H1 (cell line): Measurements from ENCODE around the gene CKM. TPM values are rescaled to one million over a fixed set of nuclear protein-coding genes. Genes with fewer than 3 reads are reported as not detected.
"Not testable (repeated sequence)": the region's sequence is repeated elsewhere in the genome, so short reads cannot be mapped to it uniquely, and the experiment has no call there.

Experiments
- CTCF ChIA-PET: fragments of 300-600 bp; sonication (Branson Sonifier 250); formaldehyde crosslinking; loops from one replicate; lab custom pipeline; 2021; ENCODE audit not compliant: partially characterized antibody; lab: Charles Lee
- POLR2A ChIA-PET: fragments of 300-600 bp; sonication (Branson Sonifier 250); formaldehyde crosslinking; loops from one replicate; lab custom pipeline; 2021; ENCODE audit warnings: inconsistent platforms; ENCODE audit not compliant: partially characterized antibody; lab: Charles Lee
- DNase-seq, 2 experiments: peaks; one replicate each; pipeline versions ENCODE4 v3.0.0 to v3.0.0-alpha.2; 2010 to 2022; ENCODE audit warnings: low spot score in 2 of 2, low read depth in 1 of 2, mixed read lengths in 1 of 2
- FAIRE-seq: peaks from 2 replicates; lab custom pipeline; 2011; peaks lifted over from hg19 to GRCh38; lab: Jason Lieb, UNC
- H2AFZ ChIP-seq: 2 replicates; pipeline ENCODE4 v1.8.1; 2012; ENCODE audit warnings: low read length, inconsistent platforms
- H2AK5ac ChIP-seq: 2 replicates; pipeline ENCODE4 v1.6.1; 2013; ENCODE audit warnings: low read depth, low read length
- H2BK120ac ChIP-seq: replicated peaks from 2 replicates; pipeline ENCODE3; 2013; ENCODE audit warnings: low read depth, low read length, inconsistent platforms
- H2BK12ac ChIP-seq: 2 replicates; pipeline ENCODE4 v1.6.1; 2013; ENCODE audit warnings: low read depth, low read length
- H2BK15ac ChIP-seq: 2 replicates; pipeline ENCODE4 v1.6.1; 2013; ENCODE audit warnings: low read length
- H2BK20ac ChIP-seq: 2 replicates; pipeline ENCODE4 v1.6.1; 2013; ENCODE audit warnings: low read length
- H2BK5ac ChIP-seq: 2 replicates; pipeline ENCODE4 v1.6.1; 2013; ENCODE audit warnings: low read depth, low read length
- H3K14ac ChIP-seq: 2 replicates; pipeline ENCODE4 v1.6.1; 2013; ENCODE audit warnings: inconsistent platforms; ENCODE audit not compliant: insufficient read length
- H3K18ac ChIP-seq: 2 replicates; pipeline ENCODE4 v1.6.1; 2013; ENCODE audit warnings: low read length; ENCODE audit errors: extremely low read depth
- H3K23ac ChIP-seq: 2 replicates; pipeline ENCODE4 v1.6.1; 2013; ENCODE audit warnings: inconsistent platforms; ENCODE audit not compliant: insufficient read length
- H3K23me2 ChIP-seq: 2 replicates; pipeline ENCODE4 v1.6.1; 2013; ENCODE audit warnings: low read depth, low read length
- H3K27ac ChIP-seq: 2 replicates; pipeline ENCODE4 v1.6.1; 2011; ENCODE audit warnings: low read depth, low read length, inconsistent platforms
- H3K27me3 ChIP-seq, 4 experiments: replicated peaks in 1 of 4; 1 replicate in 1 of 4; 2 replicates in 3 of 4; pipeline versions ENCODE4 v1.6.1 to v1.8.1; 2011 to 2013; ENCODE audit warnings: low read length in 3 of 4, mild to moderate bottlenecking in 3 of 4, inconsistent platforms in 2 of 4, mixed read lengths in 2 of 4, moderate library complexity in 1 of 4; ENCODE audit not compliant: control insufficient read depth in 3 of 4, insufficient read depth in 3 of 4; ENCODE audit errors: extremely low read depth in 1 of 4
- H3K36me3 ChIP-seq, 4 experiments: 2 replicates each; pipeline versions ENCODE4 v1.6.1 to v1.8.1; 2011 to 2013; ENCODE audit warnings: mild to moderate bottlenecking in 4 of 4, low read length in 3 of 4, moderate library complexity in 2 of 4, control low read depth in 1 of 4, inconsistent platforms in 1 of 4; ENCODE audit not compliant: insufficient read depth in 4 of 4, control insufficient read depth in 2 of 4
- H3K4ac ChIP-seq: replicated peaks from 2 replicates; pipeline ENCODE3; 2013; ENCODE audit warnings: low read length, low read depth, mixed read lengths, inconsistent platforms; ENCODE audit not compliant: insufficient read length
- H3K4me1 ChIP-seq, 4 experiments: replicated peaks in 1 of 4; 1 replicate in 1 of 4; 2 replicates in 3 of 4; pipeline versions ENCODE4 v1.6.1 to v1.8.1; 2011 to 2013; ENCODE audit warnings: low read length in 3 of 4, inconsistent platforms in 2 of 4, mixed read lengths in 1 of 4; ENCODE audit not compliant: insufficient read depth in 4 of 4, control insufficient read depth in 3 of 4
- H3K4me2 ChIP-seq, 2 experiments: 2 replicates each; pipeline versions ENCODE4 v1.6.1 to v1.8.1; 2011 to 2013; ENCODE audit warnings: low read depth in 2 of 2, low read length in 2 of 2, control low read depth in 1 of 2, inconsistent platforms in 1 of 2, mild to moderate bottlenecking in 1 of 2; ENCODE audit not compliant: insufficient read depth in 1 of 2
- H3K4me3 ChIP-seq, 4 experiments: fragments of 200-600, 300-600 bp in 1 of 4; sonication (generic), shearing (Covaris generic), sonication (Bioruptor Twin) in 1 of 4; 2 replicates each; pipeline versions ENCODE4 v1.5.1 to v1.8.1; 2011 to 2016; ENCODE audit warnings: low read length in 4 of 4, low read depth in 3 of 4, control low read depth in 2 of 4, inconsistent platforms in 2 of 4, mild to moderate bottlenecking in 2 of 4, mixed read lengths in 1 of 4, moderate library complexity in 1 of 4; ENCODE audit not compliant: insufficient read depth in 2 of 4; ENCODE audit errors: extremely low read depth in 1 of 4
- H3K56ac ChIP-seq: replicated peaks from 2 replicates; pipeline ENCODE3; 2013; ENCODE audit warnings: low read depth, mild to moderate bottlenecking, mixed read lengths, low read length, inconsistent platforms; ENCODE audit not compliant: insufficient read length
- H3K79me1 ChIP-seq: 2 replicates; pipeline ENCODE4 v1.6.1; 2013; ENCODE audit warnings: low read depth, low read length, control low read depth
- H3K79me2 ChIP-seq, 2 experiments: 2 replicates each; pipeline versions ENCODE4 v1.6.1 to v1.8.1; 2012 to 2013; ENCODE audit warnings: low read length in 2 of 2, mild to moderate bottlenecking in 2 of 2, inconsistent platforms in 1 of 2; ENCODE audit not compliant: insufficient read depth in 2 of 2, control insufficient read depth in 1 of 2
- H3K9ac ChIP-seq, 4 experiments: replicated peaks in 1 of 4; 1 replicate in 1 of 4; 2 replicates in 3 of 4; pipeline versions ENCODE4 v1.6.1 to v1.8.1; 2011 to 2013; ENCODE audit warnings: low read depth in 3 of 4, low read length in 3 of 4, control low read depth in 2 of 4, mild to moderate bottlenecking in 2 of 4, moderate library complexity in 2 of 4, inconsistent platforms in 1 of 4; ENCODE audit errors: extremely low read depth in 1 of 4
- H3K9me3 ChIP-seq, 2 experiments: 2 replicates each; pipeline versions ENCODE4 v1.6.1 to v1.8.1; 2012 to 2013; ENCODE audit warnings: mild to moderate bottlenecking in 2 of 2, moderate library complexity in 2 of 2, control low read depth in 1 of 2, inconsistent platforms in 1 of 2, low read depth in 1 of 2, low read length in 1 of 2, mixed read lengths in 1 of 2; ENCODE audit not compliant: insufficient read depth in 2 of 2
- H4K20me1 ChIP-seq, 2 experiments: replicated peaks in 1 of 2; 2 replicates each; pipeline versions ENCODE3 to v1.8.1; 2011 to 2013; ENCODE audit warnings: inconsistent platforms in 2 of 2, low read length in 2 of 2, mild to moderate bottlenecking in 1 of 2; ENCODE audit not compliant: insufficient read depth in 2 of 2, control insufficient read depth in 1 of 2
- H4K5ac ChIP-seq: 2 replicates; pipeline ENCODE4 v1.6.1; 2013; ENCODE audit warnings: low read length, low read depth, mixed read lengths, inconsistent platforms; ENCODE audit not compliant: insufficient read length
- H4K8ac ChIP-seq: 2 replicates; pipeline ENCODE4 v1.8.0; 2013; ENCODE audit warnings: mild to moderate bottlenecking, moderate library complexity, low read length, inconsistent platforms; ENCODE audit not compliant: insufficient read depth; ENCODE audit errors: extremely low read depth
- H4K91ac ChIP-seq: replicated peaks from 2 replicates; pipeline ENCODE3; 2013; ENCODE audit warnings: low read length, mixed read lengths, inconsistent platforms; ENCODE audit not compliant: insufficient read length
- EP300 ChIP-seq, 2 experiments: IDR thresholded peaks; 1 replicate in 1 of 2; 2 replicates in 1 of 2; pipeline ENCODE4 v1.6.1; 2011 to 2012; ENCODE audit warnings: low read depth in 2 of 2, low read length in 2 of 2, mild to moderate bottlenecking in 2 of 2, borderline replicate concordance in 1 of 2, inconsistent platforms in 1 of 2, moderate library complexity in 1 of 2
- WGBS, 2 experiments: shearing (Covaris generic) in 1 of 2; methylation state at CpG; one replicate each; pipeline versions ENCODE4 v1.1.6 to v1.1.7; 2013 to 2015; ENCODE audit warnings: low lambda C conversion rate in 2 of 2, mixed read lengths in 2 of 2, inconsistent platforms in 1 of 2, low coverage in 1 of 2, missing lambda C conversion rate in 1 of 2; ENCODE audit not compliant: insufficient replicate concordance in 2 of 2, insufficient coverage in 1 of 2, insufficient read length in 1 of 2; ENCODE audit errors: extremely low coverage in 1 of 2, missing lambda C conversion rate in 1 of 2; 5-methylcytosine and 5-hydroxymethylcytosine counted together
- polyA plus RNA-seq, 7 experiments: library from polyadenylated mRNA; depleted of rRNA in 3 of 7; stranded (reverse) in 5 of 7; unstranded in 2 of 7; fragments of >200 nt in 5 of 7; fragments of 200-250 nt in 2 of 7; gene quantifications; 1 replicate in 5 of 7; 2 replicates in 1 of 7; 4 replicates in 1 of 7; pipeline versions ENCODE4 v1.2.1 to v1.2.3, GENCODE V29; 2011 to 2013; ENCODE audit warnings: missing spikeins in 2 of 7, mixed read lengths in 2 of 7
- total RNA-seq: library from RNA; stranded (reverse); fragmentation: NEBNext Ultra II Directional; extraction: Animal tissue kit (Norgen Biotek cat#: 25700); gene quantifications from 2 replicates; pipeline ENCODE4 v1.2.1, GENCODE V29; 2021

Gene CKM
- total and polyA plus RNA-seq, 2 of the 8 experiments (the other 6 are each of a cell fraction or from before 2014, with no cell fraction given), result 0.08 TPM; not detected in 1

DNA sequence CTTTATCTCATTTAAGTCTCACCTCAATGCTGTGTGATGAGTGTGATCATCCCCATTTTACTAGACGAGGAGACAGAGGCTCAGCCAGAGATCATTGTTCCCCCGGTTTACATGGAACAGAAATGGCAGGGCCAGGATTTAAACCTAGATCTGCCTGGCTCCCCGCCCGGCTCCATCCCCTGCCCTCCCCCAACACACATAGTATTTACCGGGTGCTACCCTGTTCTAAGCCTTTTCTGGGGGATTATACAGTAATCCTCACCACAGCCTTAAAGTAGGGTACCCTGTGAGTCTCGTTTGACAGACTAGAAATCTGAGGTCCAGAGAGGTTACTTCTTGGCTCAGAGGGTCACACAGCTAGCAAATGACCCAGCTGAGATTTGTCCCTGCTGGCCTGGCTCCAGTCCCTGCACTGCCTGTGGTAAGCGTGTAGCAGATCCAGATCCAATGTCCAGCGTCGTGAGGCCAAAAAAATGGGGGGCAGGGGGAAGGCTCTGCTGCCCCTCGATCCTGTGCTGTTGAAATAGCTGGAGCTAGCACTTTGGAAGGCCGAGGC is 14.1 kb upstream of the CKM start (continued):
- TF ChIP-seq EP300 (IDR thresholded peaks at IDR 0.05; ENCODE audit: borderline replicate concordance in 1 of 2, low read depth in 2 of 2, low read length in 2 of 2), result no peak
- TF ChIP-seq, all 59 proteins: peak for 0

DNA sequence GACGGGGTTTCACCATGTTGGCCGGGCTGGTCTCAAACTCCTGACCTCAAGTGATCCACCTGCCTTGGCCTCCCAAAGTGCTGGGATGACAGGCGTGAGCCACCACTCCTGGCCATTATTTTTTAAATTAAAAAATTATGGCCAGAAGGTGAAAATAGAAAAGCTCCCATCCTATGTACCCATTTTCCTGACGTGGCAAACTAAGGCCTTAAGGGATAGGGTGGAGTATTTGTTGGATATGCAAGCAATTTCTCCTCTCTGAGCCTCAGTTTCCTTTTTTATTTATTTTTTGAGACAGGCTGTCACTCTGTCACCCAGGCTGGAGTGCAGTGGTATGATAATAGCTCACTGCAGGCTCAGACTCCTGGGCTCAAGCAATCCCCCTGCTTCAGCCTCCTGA is 12.2 kb upstream of the CKM start:
- H3K14ac ChIP-seq, H2BK120ac ChIP-seq, H2AFZ ChIP-seq, H3K9me3 ChIP-seq, H4K8ac ChIP-seq, H3K79me2 ChIP-seq, H3K36me3 ChIP-seq, DNase-seq, H3K23me2 ChIP-seq, H2BK15ac ChIP-seq, H3K27me3 ChIP-seq, H4K91ac ChIP-seq, H2BK5ac ChIP-seq, H4K5ac ChIP-seq, H3K4me2 ChIP-seq, H2AK5ac ChIP-seq, H3K23ac ChIP-seq, FAIRE-seq, H2BK20ac ChIP-seq, H4K20me1 ChIP-seq, H3K79me1 ChIP-seq, H3K4ac ChIP-seq, H3K4me3 ChIP-seq, H3K27ac ChIP-seq, H3K9ac ChIP-seq, H3K4me1 ChIP-seq, H3K56ac ChIP-seq, H2BK12ac ChIP-seq, H3K18ac ChIP-seq: not testable (repeated sequence)
- 84% methylated on average over 4 of the region's 4 CpGs; no CpG with 5 or more reads in 1 of the 2 experiments for WGBS, 2 experiments
- POLR2A ChIA-PET, result interaction anchor here (1.4 kb wide), 1 partner anchor 10 kb away, joined by 5 read pairs; no protein-coding TSS in a partner anchor
- CTCF ChIA-PET, result interaction anchor here (0.6 to 7.3 kb wide), 5 partner anchors 14 to 178 kb away, joined by 3 to 60 read pairs (median 5); no protein-coding TSS in a partner anchor
